ENCODE results near the gene MPP2. TPM values are rescaled to one million over a fixed set of nuclear protein-coding genes. Genes with fewer than 3 reads are reported as not detected.

MPP2 gene
- polyA plus RNA-seq, 1 of the 3 experiments (the other 2 are of a cell fraction) = 8.3 TPM

GRCh38 chr17:43927060-43927864 lies 19.9 kb upstream of the MPP2 start:
- H3K36me3 ChIP-seq (replicated peaks in 1 of 2; ENCODE audit: control insufficient read depth in 1 of 2, insufficient read depth in 2 of 2, low read length in 1 of 2) = no peaks in the 10 kb centered on the region
- no peak for TF ChIP-seq REST (IDR thresholded peaks at IDR 0.05; ENCODE audit: low read depth, low read length)
- TF ChIP-seq POLR2AphosphoS5 (IDR thresholded peaks at IDR 0.05; ENCODE audit: low read depth, low read length) = no peak
- TF ChIP-seq CTCF (IDR thresholded peaks at IDR 0.05) = no peak
- TF ChIP-seq JUND (IDR thresholded peaks at IDR 0.05) = no peak
- no peak for TF ChIP-seq RFX5 (IDR thresholded peaks at IDR 0.05; ENCODE audit: low read length)
- no peak for TF ChIP-seq RAD21 (IDR thresholded peaks at IDR 0.05; ENCODE audit: low read length)
- no peak for TF ChIP-seq CHD2 (IDR thresholded peaks at IDR 0.05; ENCODE audit: low read length, partially characterized antibody)
- TF ChIP-seq FOXJ3 (CRISPR knock-in tag; IDR thresholded peaks at IDR 0.05) = no peak
- no peak for TF ChIP-seq RXRA (IDR thresholded peaks at IDR 0.05; ENCODE audit: borderline replicate concordance, low read depth)
- TF ChIP-seq FOSL2 (IDR thresholded peaks at IDR 0.05; ENCODE audit: borderline replicate concordance, low read depth) = no peak
- TF ChIP-seq USF1 (IDR thresholded peaks at IDR 0.05; ENCODE audit: borderline replicate concordance, low read depth) = no peak
- H3K27ac ChIP-seq (ENCODE audit: low read depth in 2 of 2, low read length in 1 of 2) = no peak overlapping the region
- H3K27me3 ChIP-seq (ENCODE audit: insufficient read depth) = peaks cover 14% of the 10 kb centered on the region; the same call in 1 of the 2 replicates
- H3K4me3 ChIP-seq (ENCODE audit: low read depth in 2 of 2, low read length in 1 of 2) = no peak overlapping the region
- no peak overlapping the region for H3K4me2 ChIP-seq
- no peaks in the 10 kb centered on the region for H3K79me2 ChIP-seq (ENCODE audit: insufficient read depth)
- POLR2A ChIA-PET = no interaction called here
- DNase-seq = no peak
- H3K9ac ChIP-seq = no peak overlapping the region
- no peaks in the 10 kb centered on the region; a peak in 1 of 4 replicates for H3K4me1 ChIP-seq (ENCODE audit: control insufficient read depth in 1 of 2, insufficient read depth in 2 of 2, low read depth in 1 of 2, low read length in 1 of 2)
- WGBS (ENCODE audit: low lambda C conversion rate) = 48% methylated on average over 25 of the region's 42 CpGs
- no peaks in the 10 kb centered on the region for H3K9me3 ChIP-seq
- H2AFZ ChIP-seq (ENCODE audit: low read depth) = no peak overlapping the region
- CTCF ChIA-PET = interaction anchor here (1.0 to 11.3 kb wide), 4 partner anchors 9 to 68 kb away, joined by 3 to 60 read pairs (median 6); partner anchors contain the start of gene MPP2
- H4K20me1 ChIP-seq (ENCODE audit: insufficient read depth) = no peaks in the 10 kb centered on the region
- no peaks in the 10 kb centered on the region for H3F3A ChIP-seq (replicated peaks; ENCODE audit: insufficient read depth)
- no peaks in the 10 kb centered on the region for H3K9me2 ChIP-seq

Data from SK-N-SH (cell line).